Measurements from ENCODE around the gene DDX56.
"Not testable (repeated sequence)": the region's sequence is repeated elsewhere in the genome, so short reads cannot be mapped to it uniquely, and the experiment has no call there.

Gene DDX56

GRCh38 chr7:44595934-44596635 lies 22.4 kb upstream of the DDX56 start:
- DNase-seq = no peak

GRCh38 chr7:44590910-44591309 lies 17.2 kb upstream of the DDX56 start:
- DNase-seq = no peak

- DNase-seq = peak; percentile 71
Measured at GRCh38 chr7:44587843-44588711, 14.4 kb upstream of the DDX56 start.

- DNase-seq = no peak
Measured at GRCh38 chr7:44583146-44583865, 9.6 kb upstream of the DDX56 start.

GRCh38 chr7:44581879-44582603 lies 8.3 kb upstream of the DDX56 start, which contains the start of gene TMED4:
Gene TMED4 (minus strand): TSS chr7:44582231. CDS start chr7:44582206, 25 bp downstream.
- DNase-seq = peak; percentile 100

- peak; percentile 50 for DNase-seq
Measured at GRCh38 chr7:44580945-44581878, 7.5 kb upstream of the DDX56 start.

- DNase-seq = no peak
Measured at GRCh38 chr7:44576228-44576627, 2.5 kb upstream of the DDX56 start.

GRCh38 chr7:44575054-44575453 lies 1.3 kb upstream of the DDX56 start:
- no peak for DNase-seq

GRCh38 chr7:44574287-44574872 lies 672 bp upstream of the DDX56 start:
- no peak for DNase-seq

- DNase-seq = no peak
Measured at GRCh38 chr7:44572771-44573170, 937 bp downstream of the DDX56 start.

GRCh38 chr7:44569959-44570358 lies 3.7 kb downstream of the DDX56 start:
- no peak for DNase-seq

GRCh38 chr7:44568771-44569560 lies 4.7 kb downstream of the DDX56 start:
- no peak for DNase-seq

- no peak for DNase-seq
Measured at GRCh38 chr7:44567884-44568283, 5.8 kb downstream of the DDX56 start.

- DNase-seq = no peak
Measured at GRCh38 chr7:44566680-44567079, 7.0 kb downstream of the DDX56 start.

- no peak for DNase-seq
Measured at GRCh38 chr7:44565795-44566559, 7.7 kb downstream of the DDX56 start.

- peak; percentile 68 for DNase-seq
Measured at GRCh38 chr7:44565097-44565794, 8.5 kb downstream of the DDX56 start.

- no peak for DNase-seq
Measured at GRCh38 chr7:44564606-44565005, 9.1 kb downstream of the DDX56 start.

GRCh38 chr7:44563171-44563679 lies 10.5 kb downstream of the DDX56 start:
- DNase-seq = no peak

- not testable (repeated sequence) for DNase-seq
Measured at GRCh38 chr7:44562622-44562962, 11.1 kb downstream of the DDX56 start.

Data from stimulated activated CD4-positive, alpha-beta T cell treated with anti-CD3 and anti-CD28 coated beads, Interleukin-4, amount 100 ng/mL, for 24 hours (primary cell).